Activated CD8-positive, alpha-beta memory T cell treated with anti-CD3 and anti-CD28 coated beads for 24 hours (primary cell): ENCODE results near the gene SMOC2.

ENCODE experiments used
- DNase-seq: peaks from one replicate; pipeline ENCODE4 v3.0.0-alpha.2; 2020

SMOC2 gene

DNA sequence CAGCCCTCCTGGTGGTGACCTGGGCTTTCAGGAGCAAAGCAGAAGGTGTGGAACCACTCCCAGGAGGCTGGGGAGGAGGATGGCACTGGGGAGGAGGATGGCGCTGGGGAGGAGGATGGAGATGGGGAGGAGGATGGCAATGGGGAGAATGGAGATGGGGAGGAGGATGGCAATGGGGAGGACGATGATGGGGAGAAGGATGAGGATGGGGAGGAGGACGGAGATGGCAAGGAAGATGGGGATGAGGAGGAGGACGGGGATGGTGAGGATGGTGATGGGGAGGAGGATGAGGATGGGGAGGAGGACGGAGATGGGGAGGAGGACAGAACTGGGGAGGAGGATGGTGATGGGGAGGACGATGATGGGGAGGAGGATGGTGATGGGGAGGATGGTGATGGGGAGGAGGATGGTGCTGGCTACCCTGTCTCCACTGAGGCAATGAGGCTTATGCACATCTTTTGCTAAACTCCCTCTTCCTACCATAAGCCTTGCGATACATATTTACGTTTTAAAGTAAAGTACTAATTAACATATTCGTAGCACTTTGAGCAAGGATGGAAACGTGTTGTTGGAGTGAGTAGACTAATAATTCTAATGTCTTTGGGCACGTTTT is 7.4 kb downstream of the SMOC2 start:
- DNase-seq: peak; percentile 9

DNA sequence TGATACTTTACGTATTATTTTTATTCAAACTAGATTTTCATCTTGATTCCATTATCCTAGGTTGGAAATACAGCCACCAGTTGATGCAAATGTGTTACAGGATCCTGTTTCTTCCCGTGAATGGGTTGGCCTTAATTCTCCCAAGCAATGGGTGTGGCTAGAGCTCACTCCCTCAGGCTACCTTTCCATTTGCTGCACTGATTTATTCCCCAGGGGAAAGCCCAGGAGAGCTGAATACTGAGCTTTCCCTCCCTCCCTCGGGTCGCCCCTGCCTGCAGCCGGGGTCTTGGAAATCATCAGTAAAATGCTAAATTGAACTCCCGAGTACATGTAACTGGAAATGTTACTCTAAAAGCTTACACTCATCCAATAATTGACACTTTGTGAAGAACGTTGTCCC is 9.9 kb downstream of the SMOC2 start:
- no peak for DNase-seq

DNA sequence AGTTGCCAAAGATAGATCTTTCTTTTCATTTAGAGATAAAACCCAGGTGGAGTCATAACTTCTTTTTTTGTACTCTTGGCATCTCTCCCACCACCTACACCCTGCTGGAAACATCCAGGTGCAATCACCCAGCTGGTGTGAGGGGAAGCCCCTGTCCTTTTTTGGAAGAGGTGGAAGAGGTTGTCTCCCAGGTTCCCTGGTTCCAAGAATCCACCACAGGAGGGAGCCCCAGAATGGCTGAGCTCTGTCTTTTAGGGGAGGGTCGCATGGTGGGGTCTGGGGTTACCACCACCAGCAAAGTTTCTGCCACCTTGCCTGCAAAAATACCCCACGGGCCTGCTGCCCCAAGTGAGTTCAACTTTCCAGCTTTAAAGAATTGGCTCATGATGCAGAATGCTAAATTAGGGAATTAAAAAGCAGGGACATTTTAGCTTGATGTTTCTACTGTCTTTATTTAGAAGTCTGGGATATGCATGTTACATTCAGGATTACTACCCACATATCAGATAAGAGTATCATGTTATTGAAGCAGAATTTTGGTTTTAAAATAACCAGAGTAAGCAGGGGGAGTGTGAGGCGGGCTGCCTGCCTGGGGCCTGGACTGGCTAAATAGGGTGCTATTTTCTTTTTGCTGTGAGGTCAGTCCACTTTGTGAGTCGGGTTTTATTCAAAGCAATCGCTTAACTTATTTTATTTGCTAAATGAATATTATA is 11.0 kb downstream of the SMOC2 start:
- DNase-seq: peak; percentile 24

DNA sequence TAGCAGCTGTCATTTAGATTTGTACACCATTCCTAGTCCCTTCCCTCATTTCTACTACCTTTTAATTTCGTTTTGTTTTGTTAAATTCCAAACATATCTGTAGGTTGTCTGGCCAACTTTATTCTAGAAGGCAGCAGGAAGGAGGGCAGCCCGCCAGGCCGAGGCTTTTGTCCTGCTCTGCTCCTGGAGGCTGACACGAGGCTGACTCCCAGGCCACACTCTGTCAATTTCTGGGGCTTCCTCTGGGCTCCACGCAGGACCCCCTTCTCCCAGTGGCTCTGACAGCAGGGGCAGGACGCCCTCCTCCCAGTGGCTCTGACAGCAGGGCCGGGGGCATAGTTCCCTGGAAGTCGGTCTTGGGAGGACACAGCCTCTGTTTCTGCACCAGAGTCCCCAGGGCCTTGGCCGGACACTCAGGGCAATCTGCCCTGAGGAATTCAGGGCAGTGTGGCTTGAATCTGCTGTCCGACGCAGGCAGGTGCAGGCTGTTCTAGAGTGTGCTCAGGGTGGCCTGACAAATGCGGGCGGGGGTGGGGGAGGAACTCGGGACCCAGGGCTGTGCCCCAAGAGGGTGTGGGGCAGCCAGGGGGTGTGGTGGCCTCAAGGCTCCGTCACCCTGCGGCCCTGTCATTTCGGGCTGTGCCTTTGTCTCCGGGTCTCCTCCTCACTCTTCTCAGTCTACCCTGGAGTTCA is 11.8 kb downstream of the SMOC2 start:
- DNase-seq: peak; percentile 19

DNA sequence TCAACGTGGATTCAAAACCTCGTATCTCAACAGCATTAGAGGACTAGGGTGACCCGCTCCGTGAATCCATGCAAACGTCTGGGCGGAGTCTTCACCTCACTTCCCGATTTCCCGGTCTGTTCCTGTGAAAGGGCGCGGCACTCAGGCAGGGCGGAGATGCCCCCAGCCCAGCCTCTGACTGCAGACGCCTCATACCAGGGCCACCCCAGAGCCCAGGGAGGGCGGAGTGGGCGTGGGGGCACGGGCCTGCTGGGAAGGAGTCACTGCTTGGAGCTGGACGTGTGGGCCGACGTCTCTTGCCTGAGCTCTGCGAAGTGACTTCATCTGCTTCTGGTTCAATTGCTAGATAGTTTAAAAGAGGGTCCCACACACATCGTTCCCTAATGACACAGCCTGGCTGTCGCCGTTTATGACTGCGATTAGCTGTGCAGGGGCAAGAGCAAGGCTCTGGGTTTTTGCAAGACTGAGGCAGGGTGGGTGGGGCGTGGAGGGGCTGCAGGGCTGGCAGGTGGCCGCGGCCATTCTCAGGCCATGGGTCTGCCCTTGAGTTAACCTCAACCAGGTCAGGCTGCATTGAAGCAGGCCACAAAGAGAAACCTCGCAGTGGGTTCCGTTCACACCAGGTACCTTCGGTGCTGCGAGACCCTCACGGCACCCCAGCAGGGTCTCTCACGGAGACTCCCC is 15.0 kb downstream of the SMOC2 start:
- DNase-seq: peak; percentile 41

DNA sequence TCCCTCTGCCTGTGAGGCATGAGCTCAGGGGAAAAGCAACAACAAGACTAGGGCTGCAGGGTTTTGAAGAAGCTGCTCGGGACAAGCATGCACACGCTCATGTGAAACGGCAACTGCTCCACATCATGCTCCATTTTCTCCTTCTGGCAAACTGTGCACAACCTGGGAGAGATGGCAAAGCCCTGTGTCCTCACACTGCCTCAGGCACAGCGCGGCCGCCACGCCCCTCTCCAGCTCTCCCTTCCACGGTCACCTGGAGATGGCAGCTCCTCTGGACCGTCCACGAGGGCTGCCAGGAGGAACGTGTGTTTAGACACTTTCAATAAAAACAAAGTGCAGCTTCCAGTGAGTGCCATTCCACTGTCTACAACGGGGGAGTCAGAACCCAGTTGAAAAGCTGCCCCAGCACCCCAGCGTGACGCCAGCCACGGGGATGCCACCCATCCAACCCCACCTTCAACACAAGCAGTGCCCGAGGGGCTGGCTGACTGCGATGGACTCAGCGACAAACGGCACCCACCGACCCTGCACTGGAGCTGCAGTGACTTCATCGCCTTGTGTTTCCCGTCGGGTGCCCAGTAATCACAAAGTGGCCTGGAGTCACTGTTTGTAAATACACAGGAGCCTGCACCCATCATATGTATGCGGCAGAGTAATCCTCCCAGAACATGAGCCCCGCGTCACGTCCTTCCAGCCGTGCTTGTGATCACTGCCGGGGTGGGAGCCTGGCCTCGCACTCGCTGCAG is 16.1 kb downstream of the SMOC2 start:
- DNase-seq: peak; percentile 38

DNA sequence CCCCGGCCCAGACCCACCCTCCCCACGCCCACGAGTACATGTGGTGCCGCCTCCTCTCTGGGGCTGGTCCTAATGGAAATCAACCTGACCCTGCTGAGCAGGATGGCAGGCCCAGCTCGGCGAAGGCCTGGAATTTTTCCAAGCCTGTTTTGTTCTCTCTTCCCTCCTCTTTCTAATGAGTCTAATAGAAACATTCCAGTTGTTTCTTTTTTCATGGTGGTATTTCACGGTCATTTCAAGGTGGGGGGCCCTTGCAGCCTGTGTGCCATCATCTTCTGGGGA is 16.6 kb downstream of the SMOC2 start:
- no peak for DNase-seq

DNA sequence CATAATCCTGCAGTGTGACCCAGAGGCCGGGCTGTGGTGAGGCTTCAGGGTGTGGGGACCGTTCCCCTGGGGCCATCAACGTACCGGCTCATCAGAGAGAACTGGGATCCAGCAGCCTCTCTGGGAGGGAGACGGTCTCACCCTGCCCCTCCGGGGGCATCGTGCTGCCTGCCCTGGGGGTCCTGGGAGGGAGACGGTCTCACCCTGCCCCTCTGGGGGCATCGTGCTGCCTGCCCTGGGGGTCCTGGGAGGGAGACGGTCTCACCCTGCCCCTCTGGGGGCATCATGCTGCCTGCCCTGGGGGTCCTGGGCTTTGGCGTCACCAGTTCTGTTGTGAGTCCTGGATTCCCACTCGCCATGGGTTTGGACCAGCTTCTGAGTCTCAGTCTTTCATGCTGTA is 17.1 kb downstream of the SMOC2 start:
- peak; percentile 48 for DNase-seq

DNA sequence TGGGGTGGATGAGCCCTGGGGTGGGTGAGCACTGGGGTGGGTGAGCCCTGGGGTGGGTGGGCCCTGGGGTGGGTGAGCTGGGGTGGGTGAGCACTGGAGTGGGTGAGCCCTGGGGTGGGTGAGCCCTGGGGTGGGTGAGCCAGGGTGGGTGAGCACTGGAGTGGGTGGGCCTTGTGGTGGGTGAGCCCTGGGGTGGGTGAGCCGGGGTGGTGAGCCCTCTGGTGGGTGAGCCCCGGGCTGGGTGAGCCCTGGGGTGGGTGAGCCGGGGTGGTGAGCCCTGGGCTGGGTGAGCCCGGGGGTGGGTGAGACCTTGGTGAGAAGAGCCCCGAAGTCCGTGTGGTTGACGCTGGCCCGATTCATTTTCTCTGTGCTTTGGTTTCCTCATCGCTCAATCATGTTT is 18.6 kb downstream of the SMOC2 start:
- DNase-seq: no peak

DNA sequence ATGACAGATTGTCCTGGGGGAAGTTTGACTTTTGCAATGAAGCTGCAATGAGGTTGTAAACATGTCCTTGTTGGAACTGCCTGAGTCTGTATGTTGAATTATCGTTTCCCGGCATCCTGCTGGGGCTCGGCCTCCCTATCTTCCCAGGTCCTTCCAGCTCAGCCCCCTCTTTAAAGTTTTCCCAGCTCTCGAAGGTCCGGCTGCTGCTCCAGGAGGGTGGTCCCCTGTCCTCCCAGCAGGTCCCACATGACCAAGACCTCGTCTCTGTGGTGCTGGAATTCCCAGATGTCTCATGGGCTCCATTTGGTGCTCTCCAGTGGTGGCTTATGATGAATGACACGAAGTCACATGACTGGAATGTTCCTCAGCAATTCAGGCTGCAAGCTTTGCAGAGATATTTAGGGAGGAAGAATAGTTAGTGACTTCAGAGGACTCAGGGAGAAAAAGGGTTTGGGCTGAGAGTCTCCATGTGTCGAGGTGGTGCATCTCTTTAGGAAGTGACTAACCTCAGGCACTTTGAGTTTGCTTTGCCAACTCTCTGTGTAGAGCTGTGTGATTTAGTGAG is 21.4 kb downstream of the SMOC2 start:
- no peak for DNase-seq

DNA sequence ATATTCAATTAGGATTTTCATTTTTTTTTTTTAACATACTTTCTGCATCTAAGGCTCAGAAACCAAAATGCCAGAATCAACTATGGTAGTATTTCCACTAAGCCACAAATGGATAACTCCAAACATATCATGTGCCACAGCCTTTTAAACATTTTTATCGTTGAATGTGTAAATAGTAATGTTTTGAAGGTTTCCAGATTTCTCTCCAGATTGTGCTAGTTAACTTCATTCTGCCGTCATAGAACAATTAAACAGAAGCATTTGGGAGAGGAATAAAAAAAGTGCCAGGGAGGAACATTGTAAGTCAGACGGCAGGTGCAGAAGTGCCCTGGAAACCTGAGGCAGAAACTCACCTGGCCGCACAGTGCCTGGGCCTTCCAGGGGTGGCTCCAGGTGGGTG is 23.6 kb downstream of the SMOC2 start:
- no peak for DNase-seq

DNA sequence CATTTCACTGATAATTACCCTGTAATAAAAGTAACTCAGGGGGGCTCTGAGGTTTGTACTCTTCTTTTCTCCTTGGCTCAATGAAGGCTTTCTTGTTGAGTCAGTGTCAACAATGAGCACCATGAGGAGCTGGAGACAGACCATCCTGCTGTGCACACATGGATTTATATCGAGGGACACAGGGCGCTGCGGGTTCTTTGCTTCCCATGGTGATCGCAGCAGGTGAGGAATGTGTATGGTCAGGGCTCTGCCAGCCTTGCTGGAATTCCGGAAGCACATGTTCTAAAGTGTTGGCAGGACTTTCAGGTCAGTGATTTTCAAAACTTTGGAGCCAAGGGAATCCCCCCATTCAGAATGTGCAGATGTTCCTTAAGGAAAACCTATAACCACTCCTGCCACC is 27.1 kb downstream of the SMOC2 start:
- no peak for DNase-seq

DNA sequence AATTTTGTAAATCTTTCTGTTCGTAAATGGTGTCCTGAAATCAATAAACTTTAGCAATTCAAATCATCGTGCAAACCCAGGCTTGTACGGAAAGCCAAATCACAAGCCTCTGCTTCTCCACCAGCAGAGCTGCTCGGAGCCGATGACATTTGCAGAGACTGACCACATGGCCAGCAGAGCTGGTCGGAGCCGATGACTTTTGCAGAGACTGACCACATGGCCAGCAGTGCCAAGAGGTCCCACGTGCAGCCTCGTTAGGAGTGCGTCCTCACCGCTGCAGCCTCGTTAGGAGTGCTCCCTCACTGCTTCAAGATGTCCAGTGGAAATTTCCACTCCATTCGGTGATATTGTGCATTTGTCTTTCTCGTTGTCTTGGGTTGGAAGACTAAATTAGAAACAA is 28.5 kb downstream of the SMOC2 start:
- DNase-seq: no peak

DNA sequence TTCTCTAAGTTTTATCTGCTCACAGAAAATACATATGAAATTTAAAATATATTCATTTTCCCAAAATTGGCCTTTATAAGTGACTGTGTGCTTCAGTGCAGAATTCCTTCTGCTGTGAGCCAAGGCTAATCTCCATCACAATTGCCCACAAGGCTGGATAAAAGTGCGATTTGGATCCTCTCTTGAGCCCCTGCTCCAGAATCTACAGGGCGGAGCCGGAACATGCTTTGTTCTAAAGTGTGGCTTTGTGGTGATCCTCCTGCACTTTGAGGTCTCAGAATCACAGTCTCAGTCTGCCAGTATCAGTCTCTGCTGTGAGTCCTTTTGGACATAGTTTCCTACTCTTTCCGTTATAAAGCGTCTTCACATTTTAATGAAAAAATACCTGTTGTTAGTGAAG is 28.9 kb downstream of the SMOC2 start:
- no peak for DNase-seq

DNA sequence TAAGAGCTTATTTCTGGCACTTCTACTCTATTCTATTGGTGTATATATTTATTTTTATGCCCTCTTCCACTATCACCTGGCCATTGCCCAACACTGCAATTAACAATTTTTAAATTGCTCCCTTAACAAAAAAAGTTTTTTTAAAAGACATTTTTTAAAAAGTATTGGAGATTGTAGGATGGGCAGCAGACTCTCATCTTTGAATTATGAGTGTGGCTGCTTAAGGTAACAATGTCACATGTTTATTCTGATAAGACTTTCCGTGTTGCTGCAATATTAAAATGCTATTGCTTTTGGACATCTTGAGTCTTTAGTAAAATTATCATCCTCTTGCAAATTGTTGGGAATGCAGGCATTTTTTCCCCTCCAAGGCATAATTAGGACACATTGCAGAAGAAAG is 31.4 kb downstream of the SMOC2 start:
- DNase-seq: no peak

DNA sequence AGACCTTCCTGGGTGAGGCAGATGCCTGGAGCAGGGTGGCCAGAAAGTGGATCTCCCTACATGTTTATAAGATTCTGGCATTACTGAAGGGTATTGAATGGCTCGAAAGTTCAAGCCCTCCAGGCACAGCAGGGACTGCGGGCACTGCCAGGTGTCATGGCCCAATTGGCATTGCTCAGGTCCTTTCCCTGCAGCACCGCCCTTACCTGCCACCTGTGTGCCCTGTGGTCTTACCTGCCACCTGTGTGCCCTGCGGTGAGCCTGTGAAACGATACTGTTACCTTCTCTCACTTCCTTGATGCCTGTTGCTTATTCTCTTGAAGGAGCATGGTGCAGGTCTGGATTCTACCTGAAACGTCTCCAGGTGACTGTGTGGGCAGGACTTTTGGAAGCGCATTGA is 32.2 kb downstream of the SMOC2 start:
- DNase-seq: no peak

DNA sequence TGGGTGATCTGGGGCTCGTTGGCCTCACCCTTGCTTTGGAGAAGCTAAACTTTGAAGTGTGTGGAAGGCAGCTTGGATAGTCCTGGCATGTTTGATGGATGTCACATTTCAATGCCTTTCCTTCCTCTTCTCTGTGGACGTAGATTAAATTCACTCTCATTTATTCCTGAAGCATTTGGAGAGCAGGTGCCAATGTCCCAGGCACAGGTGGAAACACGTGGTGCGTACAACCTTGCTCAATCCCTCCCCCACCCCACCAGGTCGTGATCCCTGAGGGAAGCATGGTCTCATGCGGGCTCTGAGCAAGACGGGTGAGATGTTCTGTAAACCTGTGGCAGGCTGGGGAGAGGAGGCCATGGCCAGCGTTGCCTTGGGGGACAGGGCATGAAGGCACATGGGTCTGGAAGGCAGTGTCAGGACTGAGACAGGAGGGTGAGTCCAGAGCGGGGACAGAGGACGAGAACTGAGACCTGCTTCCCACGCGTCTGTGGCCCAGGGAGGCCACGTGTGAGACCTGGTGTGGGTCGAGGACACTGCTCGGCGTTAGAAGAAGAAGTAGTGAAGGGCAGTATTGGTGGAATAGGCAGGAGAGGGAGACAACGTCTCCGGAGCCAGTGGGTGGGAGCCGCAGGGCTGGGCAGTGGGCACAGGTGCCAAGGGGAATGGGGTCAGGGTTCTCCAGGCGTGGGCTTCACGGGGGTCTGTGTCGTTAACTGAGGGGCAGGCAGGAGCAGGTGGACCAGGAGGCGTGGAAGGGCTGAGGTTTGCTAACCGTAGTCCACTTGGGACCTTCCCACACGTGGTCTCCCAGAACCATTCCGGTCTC is 34.4 kb downstream of the SMOC2 start:
- DNase-seq: no peak

DNA sequence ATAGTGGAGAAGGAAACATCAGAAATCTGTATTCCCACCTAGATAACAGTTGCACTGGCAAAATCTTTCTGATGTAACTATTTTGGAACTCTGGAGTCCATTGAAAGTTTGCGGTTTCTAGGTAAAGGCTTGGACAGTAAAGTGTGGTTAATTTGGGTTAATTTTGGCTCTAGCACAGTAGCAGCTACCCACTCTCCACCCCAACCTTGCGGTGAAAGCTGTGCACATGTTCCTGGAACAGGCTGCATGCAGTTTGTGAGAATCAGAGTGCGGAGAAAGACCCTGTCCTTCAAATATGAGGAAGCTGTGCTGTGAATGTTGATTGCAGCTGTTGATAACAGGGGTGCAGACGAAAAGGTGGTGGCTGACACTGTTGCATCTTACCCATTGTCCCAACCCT is 38.4 kb downstream of the SMOC2 start:
- no peak for DNase-seq

DNA sequence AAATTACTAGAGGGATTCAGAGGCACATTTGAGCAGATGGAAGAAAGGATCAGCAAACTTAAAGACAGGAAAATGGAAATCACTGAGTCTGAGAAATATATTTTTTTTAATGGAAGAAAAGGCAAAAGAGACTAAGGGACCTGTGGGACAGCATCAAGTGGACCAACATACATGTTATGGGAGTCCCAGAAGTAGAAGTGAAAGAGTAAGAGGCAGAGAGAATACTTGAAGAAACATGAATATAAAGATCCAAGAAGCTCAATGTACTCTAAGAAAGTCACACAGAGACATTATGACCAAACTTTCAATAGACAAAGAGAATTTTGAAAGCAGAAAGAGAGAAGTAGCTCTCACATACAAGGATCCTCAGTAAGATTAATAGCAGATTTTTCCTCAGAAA is 39.5 kb downstream of the SMOC2 start:
- DNase-seq: no peak

DNA sequence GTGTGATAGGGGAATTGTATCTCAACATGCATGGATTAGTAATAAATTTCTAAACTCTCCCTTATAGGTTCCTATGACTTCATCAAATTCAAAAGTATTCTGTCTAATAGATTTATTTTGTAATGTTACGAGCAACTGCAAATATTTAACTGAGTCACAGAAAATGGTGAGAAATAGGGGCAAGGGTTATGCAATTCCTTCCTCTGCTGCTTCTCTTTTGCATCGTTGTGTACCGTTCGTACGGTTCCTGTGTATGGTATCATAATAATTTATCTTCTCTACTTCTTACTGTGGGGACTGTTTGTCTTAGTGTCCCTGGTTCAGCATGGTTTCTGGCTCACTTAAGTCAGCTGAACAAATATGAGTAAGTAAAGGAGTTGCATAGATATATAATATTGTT is 44.8 kb downstream of the SMOC2 start:
- no peak for DNase-seq

DNA sequence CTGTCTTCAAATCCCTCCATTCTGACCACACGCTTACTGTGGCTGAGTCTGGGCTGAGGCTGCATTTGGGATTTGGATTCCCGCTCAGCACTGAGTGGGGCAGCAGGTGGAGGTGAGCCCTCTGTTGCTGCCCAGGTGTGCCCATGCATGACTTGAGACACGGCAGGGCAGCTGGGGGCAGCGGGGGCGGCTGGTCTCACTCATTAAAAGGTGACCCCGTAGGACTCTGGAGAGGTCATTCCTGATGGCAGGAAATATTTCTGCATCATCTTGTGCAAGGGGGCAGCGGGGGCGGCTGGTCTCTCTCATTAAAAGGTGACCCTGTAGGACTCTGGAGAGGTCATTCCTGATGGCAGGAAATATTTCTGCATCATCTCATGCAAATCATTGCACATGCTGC is 49.8 kb downstream of the SMOC2 start:
- no peak for DNase-seq

DNA sequence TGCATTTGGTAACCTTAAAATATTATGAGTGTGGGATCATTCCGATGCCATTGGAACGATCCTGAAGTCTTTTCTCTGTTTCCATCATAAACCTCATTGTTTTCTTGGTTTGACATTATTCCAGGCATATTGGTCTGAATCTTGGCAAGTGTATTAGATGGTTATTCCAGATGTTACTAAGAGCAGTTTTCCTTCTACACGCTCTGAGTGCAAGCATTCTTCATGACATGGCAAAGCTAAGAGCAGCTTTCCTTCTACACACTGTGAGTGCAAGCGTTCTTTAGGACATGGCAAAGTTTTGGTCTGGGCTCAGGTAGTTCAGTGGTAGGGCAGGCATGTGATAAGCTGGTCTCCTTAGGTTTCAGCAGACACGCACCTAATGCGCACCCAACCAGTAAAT is 53.0 kb downstream of the SMOC2 start:
- no peak for DNase-seq
